LNCAP (cell line): Measurements from ENCODE around the gene CSNK1G3.

Source experiments
- TF ChIP-seq, protein P1 (sequence below): fragments of 450-650 bp; IDR thresholded peaks from 2 replicates; pipeline ENCODE4 v1.5.1; 2017; ENCODE audit warnings: mild to moderate bottlenecking

CSNK1G3 gene

DNA sequence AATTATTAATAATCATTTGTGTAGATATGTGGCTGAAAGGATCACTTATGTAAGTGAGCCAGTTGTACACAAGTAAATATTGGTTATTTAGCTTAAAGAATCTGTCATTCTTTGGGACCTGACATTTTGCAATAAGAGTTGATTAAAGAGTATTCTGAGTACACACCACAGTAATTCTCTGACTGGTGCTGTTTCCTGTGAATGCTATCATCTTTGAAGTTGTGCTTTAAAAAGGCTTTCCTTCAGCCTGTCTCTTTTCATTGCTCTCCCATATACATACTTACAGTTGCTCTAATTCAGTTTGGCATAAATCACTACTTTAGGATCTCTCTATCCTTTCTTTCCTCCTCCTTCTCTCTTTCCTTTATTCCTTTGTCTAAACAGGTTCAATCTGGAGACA lies 8.7 kb upstream of the CSNK1G3 start:
- TF ChIP-seq, protein P1, sequence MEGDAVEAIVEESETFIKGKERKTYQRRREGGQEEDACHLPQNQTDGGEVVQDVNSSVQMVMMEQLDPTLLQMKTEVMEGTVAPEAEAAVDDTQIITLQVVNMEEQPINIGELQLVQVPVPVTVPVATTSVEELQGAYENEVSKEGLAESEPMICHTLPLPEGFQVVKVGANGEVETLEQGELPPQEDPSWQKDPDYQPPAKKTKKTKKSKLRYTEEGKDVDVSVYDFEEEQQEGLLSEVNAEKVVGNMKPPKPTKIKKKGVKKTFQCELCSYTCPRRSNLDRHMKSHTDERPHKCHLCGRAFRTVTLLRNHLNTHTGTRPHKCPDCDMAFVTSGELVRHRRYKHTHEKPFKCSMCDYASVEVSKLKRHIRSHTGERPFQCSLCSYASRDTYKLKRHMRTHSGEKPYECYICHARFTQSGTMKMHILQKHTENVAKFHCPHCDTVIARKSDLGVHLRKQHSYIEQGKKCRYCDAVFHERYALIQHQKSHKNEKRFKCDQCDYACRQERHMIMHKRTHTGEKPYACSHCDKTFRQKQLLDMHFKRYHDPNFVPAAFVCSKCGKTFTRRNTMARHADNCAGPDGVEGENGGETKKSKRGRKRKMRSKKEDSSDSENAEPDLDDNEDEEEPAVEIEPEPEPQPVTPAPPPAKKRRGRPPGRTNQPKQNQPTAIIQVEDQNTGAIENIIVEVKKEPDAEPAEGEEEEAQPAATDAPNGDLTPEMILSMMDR, result no peak

DNA sequence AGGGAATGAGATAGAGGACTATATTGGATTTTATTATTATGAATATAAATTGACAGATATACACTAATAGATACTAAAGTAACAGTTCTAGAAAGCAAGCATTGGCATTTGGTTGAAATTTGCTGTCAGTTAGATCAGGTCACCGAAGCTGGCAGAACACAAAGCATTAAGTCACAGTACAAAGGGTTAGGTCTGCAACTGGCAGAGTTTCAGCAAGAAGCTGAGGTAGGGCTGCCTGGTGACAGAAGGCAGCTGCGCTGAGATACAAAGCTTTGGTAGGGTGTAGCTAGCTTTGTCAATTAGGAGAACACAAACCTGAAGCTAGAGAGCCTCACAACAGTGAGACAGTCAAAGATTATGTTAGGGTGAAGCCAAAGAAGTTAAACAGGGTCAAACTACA lies 6.3 kb upstream of the CSNK1G3 start:
- TF ChIP-seq, protein P1, result no peak

DNA sequence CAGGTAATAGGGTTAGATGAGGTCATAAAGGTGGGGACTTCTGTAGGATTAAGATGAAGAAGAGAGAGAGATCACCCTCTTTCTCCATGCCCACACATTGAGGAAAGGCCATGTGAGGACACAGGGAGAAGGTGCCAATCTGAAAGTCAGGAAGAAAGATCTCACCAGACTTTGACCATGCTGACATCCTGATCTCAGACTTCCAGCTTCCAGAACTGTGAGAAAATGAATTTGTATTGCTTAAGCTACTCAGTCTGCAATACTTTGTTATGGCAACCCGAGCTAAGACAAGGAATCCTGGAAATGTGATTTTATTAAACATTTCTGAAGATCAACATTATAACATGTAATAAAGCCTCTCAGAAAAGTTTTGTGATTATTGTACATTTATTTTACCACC lies 3.5 kb upstream of the CSNK1G3 start:
- TF ChIP-seq, protein P1, result no peak

DNA sequence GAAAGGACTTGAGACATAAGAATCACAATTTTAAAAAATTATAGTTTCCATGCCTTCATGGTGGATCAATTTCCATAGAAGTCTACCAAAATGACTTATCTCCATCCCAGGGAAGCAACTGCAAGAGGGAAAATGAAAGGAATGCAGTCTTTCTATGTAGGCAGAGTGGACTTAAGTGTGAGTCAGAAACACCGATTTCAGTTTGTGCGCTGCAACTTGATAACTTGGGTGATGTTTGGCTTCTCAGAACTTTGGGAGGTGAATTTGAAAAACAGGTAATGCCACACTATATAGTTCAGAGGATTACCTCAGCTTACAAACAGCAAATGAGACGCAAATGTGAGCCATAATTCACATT lies 708 bp upstream of the CSNK1G3 start:
- TF ChIP-seq, protein P1, result no peak

DNA sequence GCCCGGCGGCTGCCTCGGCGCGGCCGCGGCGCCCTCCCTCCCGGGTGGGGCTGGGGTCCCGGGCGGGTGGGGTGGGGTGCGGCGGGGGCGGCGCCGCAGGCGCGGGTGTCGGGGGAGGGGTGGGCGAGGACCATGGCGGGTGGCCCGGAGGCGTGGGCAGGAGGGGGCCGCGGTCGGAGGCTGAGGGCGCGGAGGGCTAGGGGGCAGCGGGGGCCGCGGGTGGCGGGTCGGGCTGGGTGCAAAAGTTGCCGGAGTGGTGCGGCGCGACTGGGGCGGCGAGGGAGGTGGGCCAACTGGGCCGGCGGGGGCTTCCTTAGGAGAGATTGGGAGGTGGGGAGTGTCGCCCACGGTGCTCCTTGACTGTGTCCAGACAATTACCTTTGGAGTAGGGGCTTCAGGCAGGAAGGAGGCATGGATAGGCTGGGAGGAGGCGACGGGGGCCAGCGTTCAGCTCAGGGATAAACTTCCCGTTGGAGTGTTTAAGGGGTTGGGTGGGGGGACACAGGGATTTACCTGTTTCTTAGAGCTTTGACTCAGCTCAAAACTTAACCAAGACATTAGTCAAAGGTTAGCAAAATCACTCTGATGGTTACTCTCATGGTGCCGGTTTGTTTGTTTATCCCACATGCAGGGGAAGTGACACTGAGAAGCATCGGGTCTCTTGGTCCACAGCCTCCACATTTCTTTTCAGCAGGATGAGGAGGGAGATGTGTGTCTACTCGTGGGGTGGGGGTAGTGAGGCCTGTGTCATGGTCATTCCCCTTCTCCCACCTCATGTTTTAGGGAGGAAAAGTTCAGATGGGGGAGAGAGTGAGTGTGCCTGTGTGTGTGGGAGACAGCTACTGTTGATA lies 859 bp downstream of the CSNK1G3 start:
- TF ChIP-seq, protein P1, result no peak

DNA sequence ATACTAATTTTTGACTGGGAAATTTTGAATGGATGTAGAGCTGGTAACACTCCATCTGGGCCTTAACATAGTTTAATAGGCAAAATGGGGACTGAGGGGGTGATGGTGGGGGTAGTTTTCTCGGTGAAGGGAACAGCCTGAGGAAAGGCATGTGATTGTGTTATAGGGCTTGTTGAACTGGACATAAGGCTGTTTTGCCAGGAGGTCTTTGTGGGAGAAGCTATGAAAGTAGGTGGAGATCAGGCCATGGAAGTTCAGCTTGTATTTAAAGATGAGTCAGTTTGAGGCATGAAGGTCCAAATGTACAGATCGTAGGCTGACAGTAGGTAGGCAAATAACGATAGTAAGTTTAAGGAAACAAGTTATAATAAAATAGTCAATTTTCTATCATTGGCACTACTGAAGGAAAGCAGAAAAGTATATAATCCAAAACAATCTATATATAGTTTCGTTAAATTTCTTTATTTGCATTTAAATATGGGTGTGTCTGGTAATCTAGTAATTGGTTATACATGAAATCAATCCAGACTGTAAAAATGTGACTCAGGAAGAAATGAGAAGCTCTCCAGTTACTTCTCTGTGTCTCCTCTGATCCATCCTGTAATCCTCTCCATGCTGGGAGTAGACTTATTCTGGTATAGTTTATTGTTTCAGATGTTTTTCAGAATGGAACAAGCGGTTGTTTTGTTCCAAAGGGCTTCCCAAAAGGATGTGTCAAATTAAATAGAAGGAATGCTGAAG lies 2.8 kb downstream of the CSNK1G3 start:
- TF ChIP-seq, protein P1, result no peak

DNA sequence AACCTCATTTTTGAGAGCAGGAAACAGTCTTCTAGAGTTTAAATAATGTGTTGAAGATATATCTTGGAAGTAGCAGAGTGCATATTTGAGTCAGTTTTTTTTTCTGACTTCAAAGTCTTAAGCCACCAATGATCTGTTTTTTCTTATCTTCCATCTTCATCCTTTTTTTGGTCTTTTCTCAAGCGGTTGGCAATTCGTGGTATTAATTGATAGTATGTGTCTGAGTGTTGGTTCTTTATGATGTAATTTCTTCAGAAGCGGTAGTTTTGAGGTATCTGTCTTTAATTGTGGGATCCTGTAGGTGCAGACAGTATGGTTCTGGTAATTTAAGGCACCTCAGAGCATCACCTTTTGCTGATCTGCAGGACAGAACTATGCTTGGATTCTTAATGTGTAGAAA lies 3.9 kb downstream of the CSNK1G3 start:
- TF ChIP-seq, protein P1, result no peak
